H54 (cell line): ENCODE data around the gene FGFR3.
"Not testable (repeated sequence)": the region's sequence is repeated elsewhere in the genome, so short reads cannot be mapped to it uniquely, and the experiment has no call there.

Experiments used
- DNase-seq: peaks from one replicate; pipeline ENCODE4 v3.0.0; 2011; ENCODE audit warnings: low spot score, mixed read lengths; ENCODE audit not compliant: insufficient read length
- FAIRE-seq: peaks from 3 replicates; lab custom pipeline; 2011; peaks lifted over from hg19 to GRCh38; lab: Jason Lieb, UNC
- POLR2A ChIP-seq: IDR thresholded peaks from 2 replicates; pipeline ENCODE4 v1.6.1; 2011; ENCODE audit warnings: low read depth, mild to moderate bottlenecking, low read length

FGFR3 gene

GRCh38 chr4:1822568-1823544 lies 29.8 kb downstream of the FGFR3 start:
- TF ChIP-seq POLR2A = no peak
- FAIRE-seq = no peak

DNA sequence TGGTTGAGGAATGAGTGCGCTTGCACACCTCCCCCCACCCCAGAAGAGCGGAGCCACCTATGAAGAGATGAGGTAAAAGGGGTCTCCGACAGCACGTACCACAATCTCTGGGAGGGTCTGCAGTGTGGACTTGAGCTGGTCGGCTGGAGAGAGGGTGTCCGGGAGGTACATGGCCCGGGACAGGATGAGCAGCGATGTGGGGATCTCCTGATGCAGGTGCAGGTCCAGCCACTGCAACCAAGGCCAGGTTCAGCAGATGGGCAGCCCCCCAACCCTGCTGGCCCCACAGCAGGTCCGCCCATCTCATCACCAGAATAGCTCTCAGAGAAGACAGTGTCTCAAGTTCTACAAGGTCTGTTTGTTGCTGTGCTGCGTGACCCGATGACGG lies 30.4 kb downstream of the FGFR3 start:
- FAIRE-seq (no peak), DNase-seq (no peak)
- TF ChIP-seq POLR2A = no peak

More at GRCh38 chr4:1822568-1823544, 29.8 kb downstream of the FGFR3 start:
- no peak for DNase-seq

DNA sequence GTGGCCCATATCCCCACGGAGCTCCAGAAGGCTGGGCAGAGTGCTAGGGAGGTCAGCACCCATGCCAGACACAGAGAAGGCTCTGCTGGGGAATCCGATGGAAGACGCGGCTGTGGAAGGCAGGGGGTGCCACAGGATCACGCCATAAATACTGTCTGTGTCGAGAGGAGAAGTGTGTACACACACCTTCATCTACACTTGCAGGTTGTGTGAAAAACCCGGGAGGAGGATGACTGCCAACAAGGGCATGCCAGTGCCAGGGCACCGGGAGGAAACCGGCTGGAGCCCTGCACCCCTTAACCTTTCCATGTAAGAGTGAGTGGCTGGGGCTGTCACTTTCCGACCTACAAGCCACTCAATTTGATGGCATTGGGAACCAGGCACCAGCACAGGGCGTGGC lies 31.7 kb downstream of the FGFR3 start:
- no peak for FAIRE-seq
- TF ChIP-seq POLR2A = no peak

DNA sequence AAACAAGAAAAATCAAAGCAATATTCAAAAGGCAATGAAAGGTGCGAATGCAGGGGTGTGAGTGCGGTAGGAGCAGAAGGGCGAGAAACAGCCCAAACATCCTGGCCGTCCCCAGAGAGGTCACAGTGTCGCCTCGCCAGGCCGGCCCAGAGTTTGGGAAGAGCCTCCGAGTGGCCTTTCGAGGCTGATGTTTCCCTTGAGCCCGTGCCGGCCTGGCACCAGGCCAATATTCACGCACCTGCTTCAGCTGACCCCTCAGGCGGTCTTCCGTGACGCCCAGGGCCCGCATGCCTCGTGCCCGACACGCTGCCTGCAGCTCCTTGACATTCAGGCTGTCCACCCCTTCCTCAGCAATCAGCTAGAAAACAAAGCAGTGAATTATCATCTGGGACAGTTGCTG lies 32.2 kb downstream of the FGFR3 start:
- FAIRE-seq (no peak), DNase-seq (no peak)
- no peak for TF ChIP-seq POLR2A

More for the DNA sequence above, 31.7 kb downstream of the FGFR3 start:
- no peak for DNase-seq

GRCh38 chr4:1826531-1827350 lies 33.6 kb downstream of the FGFR3 start:
- TF ChIP-seq POLR2A = no peak
- FAIRE-seq (no peak), DNase-seq (no peak)

DNA sequence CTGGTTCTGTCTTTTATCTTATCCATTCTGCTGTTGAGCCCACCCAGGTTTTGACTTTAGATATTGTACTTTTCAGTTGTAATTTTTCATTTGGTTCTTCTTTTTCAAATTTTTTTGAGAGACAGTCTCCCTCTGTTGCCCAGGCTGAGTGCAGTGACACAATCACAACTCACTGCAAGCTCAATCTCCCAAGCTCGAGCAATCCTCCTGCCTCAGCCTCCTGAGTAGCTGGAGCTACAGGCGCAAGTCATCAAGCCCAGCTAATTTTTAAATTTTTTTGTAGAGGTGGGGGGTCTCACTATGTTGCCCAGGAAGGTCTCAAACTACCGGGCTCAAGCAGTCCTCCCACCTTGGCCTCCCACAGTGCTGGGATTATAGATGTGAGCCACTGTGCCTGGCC lies 37.1 kb downstream of the FGFR3 start:
- FAIRE-seq (no peak), DNase-seq (no peak)
- TF ChIP-seq POLR2A = no peak

DNA sequence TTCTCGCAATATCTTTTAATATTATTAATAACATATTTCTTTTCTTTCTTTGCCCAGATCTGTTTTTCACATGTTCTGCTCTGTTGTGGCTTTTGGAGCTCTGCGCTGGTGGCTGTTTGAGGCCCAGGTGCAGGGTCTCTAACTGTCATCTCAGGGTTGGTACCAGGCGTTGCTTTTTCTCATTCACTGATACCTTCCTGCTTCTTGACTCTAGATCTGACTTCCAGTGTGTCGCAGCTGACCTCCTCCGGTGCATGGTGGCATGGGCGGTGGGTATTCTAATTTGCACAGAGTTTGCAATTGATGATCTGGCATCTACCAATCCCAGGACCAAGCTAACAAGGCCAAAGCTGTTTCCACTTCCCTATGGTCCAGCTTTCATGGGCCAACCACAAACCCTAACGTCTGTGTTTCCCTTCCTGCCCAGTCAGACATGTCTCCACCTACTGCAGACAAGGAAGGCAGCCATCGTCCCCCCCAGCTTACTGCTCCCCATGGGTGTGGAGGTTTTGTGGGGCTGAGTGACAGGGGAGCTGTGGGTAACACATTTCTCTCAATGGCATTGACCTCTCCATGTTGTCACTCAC lies 37.6 kb downstream of the FGFR3 start:
- TF ChIP-seq POLR2A = no peak
- FAIRE-seq (no peak), DNase-seq (no peak)

DNA sequence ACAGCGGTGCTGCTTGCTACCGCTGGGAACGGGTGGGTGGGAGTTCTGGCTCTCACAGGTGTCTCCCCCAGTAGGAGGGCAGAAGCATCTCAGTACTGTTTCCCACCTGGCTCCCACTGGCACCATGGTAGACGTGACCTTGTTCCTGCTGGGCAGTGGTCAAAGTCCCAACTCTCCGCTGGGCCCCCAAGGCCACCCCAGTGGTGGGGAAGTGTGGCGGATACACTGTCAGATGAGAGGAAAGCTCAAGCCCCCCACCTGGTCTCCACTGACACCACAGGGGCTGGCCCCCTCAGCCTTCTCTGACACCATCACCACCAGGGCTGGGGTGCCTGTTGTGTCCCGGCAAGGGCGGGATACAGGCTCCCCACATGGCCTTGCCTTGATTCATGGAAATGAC lies 38.2 kb downstream of the FGFR3 start:
- TF ChIP-seq POLR2A = no peak
- DNase-seq (no peak), FAIRE-seq (no peak)

DNA sequence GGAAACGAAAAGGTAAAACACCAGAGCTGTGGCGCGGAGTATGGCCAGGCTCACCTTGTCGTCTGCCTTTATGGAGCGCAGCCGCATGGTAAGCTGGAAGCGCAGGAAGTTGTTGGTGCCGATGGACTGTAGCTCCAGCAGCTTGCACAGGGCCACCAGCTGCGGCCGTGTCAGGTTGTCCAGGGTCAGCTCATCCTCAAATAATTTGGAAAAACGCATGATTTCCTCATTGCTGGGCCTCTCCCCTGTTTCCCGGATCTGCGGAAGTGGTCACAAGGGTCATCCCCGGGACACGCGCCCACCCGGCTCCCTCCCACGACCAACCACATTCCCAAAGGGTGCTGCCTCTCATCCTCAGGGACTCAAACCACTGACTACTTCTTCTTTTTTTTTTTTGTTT lies 39.6 kb downstream of the FGFR3 start:
- no peak for TF ChIP-seq POLR2A
- no peak for DNase-seq
- FAIRE-seq = no peak

- FAIRE-seq = no peak
- DNase-seq = no peak
- TF ChIP-seq POLR2A = no peak
Observed at GRCh38 chr4:1833307-1834046, 40.4 kb downstream of the FGFR3 start.

DNA sequence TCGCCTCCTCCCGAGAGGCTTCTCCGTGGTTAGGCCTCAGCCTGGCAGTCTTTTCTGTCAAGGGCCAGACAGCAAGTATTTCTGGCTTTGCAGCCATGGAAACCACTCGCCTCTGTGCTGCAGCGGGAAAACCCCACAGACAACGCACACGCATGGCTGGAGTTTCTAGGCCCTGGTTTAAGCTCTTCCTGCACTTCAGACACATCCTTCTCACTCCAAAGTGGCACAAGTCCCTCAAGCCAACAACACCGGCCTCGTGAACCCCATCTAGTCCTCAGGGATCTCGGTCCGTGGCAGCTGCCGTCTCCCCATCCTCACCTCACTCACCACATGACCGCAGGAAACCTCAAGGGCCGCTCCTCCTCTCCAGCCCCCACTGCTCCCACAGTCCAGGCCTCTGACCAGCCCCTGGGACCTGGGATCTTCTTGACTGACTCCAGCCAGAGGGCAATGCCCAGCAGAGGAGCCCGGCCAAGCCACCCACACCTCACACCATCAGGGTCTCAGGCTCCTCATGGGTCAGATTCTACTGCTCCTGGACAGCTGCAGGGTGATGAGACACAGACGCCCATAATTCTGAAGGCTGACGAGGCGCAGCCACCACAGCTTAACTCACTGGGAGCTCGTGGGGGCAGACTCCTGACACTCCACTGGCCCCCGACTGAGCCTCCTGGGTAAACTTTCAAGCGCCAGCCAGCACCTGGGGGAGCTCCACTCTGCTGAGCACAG lies 41.1 kb downstream of the FGFR3 start:
- FAIRE-seq = no peak
- no peak for TF ChIP-seq POLR2A
- no peak for DNase-seq

GRCh38 chr4:1835836-1836235 lies 42.7 kb downstream of the FGFR3 start:
- FAIRE-seq, DNase-seq: not testable (repeated sequence)

DNA sequence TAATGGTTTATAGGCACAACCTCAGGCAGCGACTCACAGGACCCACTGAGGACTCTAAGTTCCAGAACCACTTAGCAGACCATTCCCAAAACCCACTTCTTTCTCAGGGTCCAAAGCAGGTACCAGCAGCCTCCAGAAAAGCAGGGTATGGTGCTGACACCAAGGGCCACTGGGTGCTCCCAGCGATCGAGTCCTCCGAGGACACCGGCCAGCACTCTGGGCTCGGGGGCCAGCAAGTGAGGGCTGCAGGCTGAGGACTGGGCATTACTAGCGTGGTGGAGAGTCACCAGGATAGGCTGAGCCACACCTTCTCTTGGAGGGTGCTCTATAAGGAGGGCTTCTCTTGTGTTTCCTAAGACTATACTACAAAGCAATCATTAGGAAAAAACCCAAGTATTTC lies 43.6 kb downstream of the FGFR3 start:
- FAIRE-seq (no peak), DNase-seq (no peak)
- TF ChIP-seq POLR2A = no peak

GRCh38 chr4:1837069-1837468 lies 44.0 kb downstream of the FGFR3 start:
- no peak for FAIRE-seq
- no peak for DNase-seq
- TF ChIP-seq POLR2A = no peak
